HCT116 (cell line): ENCODE results near the gene GPC1. TPM values are rescaled to one million over a fixed set of nuclear protein-coding genes. Genes with fewer than 3 reads are reported as not detected.

Source experiments
- ATAC-seq: fragments of 200-7000 bp; cut with Tn5 transposase; 2 replicates; pipeline ENCODE4 v1.9.1; 2020; ENCODE audit warnings: mild to moderate bottlenecking, moderate library complexity
- BruUV-seq: library from RNA; stranded (reverse); fragments of 400-500 nt; replicated peaks from 2 replicates; lab custom pipeline; 2021; lab: Mats Ljungman, UMichigan
- CTCF ChIA-PET: fragments of 300-600 bp; sonication (Branson Sonifier 250); formaldehyde crosslinking; loops from one replicate; lab custom pipeline; 2021; ENCODE audit warnings: antibody characterized with exemption; lab: Charles Lee
- POLR2A ChIA-PET: fragments of 300-600, 350-600 bp; sonication (Branson Sonifier 250); formaldehyde crosslinking; loops from one replicate; lab custom pipeline; 2021; ENCODE audit warnings: antibody characterized with exemption; lab: Charles Lee
- RAD21 ChIA-PET, 2 experiments: fragments of 300-600 bp; sonication (Branson Sonifier 250); formaldehyde crosslinking; loops; one replicate each; lab custom pipeline; 2023; ENCODE audit warnings: low total read pairs in 2 of 2; ENCODE audit not compliant: uncharacterized antibody in 2 of 2, unreplicated experiment in 2 of 2, low non-redundant PET in 1 of 2; lab: Charles Lee
- DNase-seq: peaks from one replicate; pipeline ENCODE4 v3.0.0-alpha.2; 2010; ENCODE audit warnings: low read depth, low spot score
- H2AFZ ChIP-seq: fragments of 200-600 bp; shearing (Covaris generic), sonication (generic); 2 replicates; pipeline ENCODE4 v1.6.1; 2017; ENCODE audit warnings: low read depth, mixed run types, mixed read lengths, antibody characterized with exemption, low read length; ENCODE audit not compliant: poor library complexity, severe bottlenecking
- H3K27ac ChIP-seq: 2 replicates; pipeline ENCODE4 v1.5.1; 2012; ENCODE audit warnings: low read depth, low read length
- H3K27me3 ChIP-seq: fragments of 200-600 bp; sonication (generic); 2 replicates; pipeline ENCODE4 v1.6.1; 2016; ENCODE audit warnings: mixed run types, low read length, mixed read lengths; ENCODE audit not compliant: insufficient read depth
- H3K36me3 ChIP-seq, 2 experiments: fragments of 200-500 bp in 1 of 2; fragments of 200-600 bp in 1 of 2; sonication (Bioruptor generic) in 1 of 2; sonication (generic) in 1 of 2; 2 replicates each; pipeline versions ENCODE4 v1.5.1 to v1.6.1; 2014 to 2016; ENCODE audit warnings: low read length in 2 of 2, inconsistent platforms in 1 of 2, mixed read lengths in 1 of 2, mixed run types in 1 of 2; ENCODE audit not compliant: insufficient read depth in 2 of 2, control insufficient read depth in 1 of 2
- H3K4me1 ChIP-seq, 2 experiments: fragments of 200-600 bp in 1 of 2; sonication (generic) in 1 of 2; 2 replicates each; pipeline versions ENCODE4 v1.5.1 to v1.6.1; 2012 to 2017; ENCODE audit warnings: low read length in 2 of 2, inconsistent platforms in 1 of 2, mild to moderate bottlenecking in 1 of 2, mixed read lengths in 1 of 2, mixed run types in 1 of 2, moderate library complexity in 1 of 2; ENCODE audit not compliant: insufficient read depth in 2 of 2, control insufficient read depth in 1 of 2
- H3K4me2 ChIP-seq: fragments of 200-600 bp; sonication (generic); 2 replicates; pipeline ENCODE4 v1.6.1; 2017; ENCODE audit warnings: mixed run types, low read length, mixed read lengths
- H3K4me3 ChIP-seq, 2 experiments: fragments of 200-600 bp in 1 of 2; sonication (generic) in 1 of 2; replicated peaks in 1 of 2; 2 replicates each; pipeline ENCODE4 v1.5.1; 2011 to 2016; ENCODE audit warnings: low read length in 2 of 2, control low read depth in 1 of 2, low read depth in 1 of 2, mild to moderate bottlenecking in 1 of 2, mixed read lengths in 1 of 2, mixed run types in 1 of 2
- H3K79me2 ChIP-seq: fragments of 200-600 bp; sonication (generic); 2 replicates; pipeline ENCODE4 v1.6.1; 2017; ENCODE audit warnings: mild to moderate bottlenecking, mixed run types, low read length, moderate library complexity, mixed read lengths; ENCODE audit not compliant: insufficient read depth
- H3K9ac ChIP-seq: fragments of 200-600 bp; sonication (generic); 2 replicates; pipeline ENCODE4 v1.6.1; 2016; ENCODE audit warnings: low read length, mixed read lengths
- H3K9me2 ChIP-seq: fragments of 200-600 bp; sonication (generic), shearing (Covaris generic); 2 replicates; pipeline ENCODE4 v1.6.1; 2017; ENCODE audit warnings: mixed run types, mild to moderate bottlenecking, moderate library complexity; ENCODE audit not compliant: insufficient read depth
- H3K9me3 ChIP-seq, 2 experiments: fragments of 200-500 bp in 1 of 2; fragments of 200-600 bp in 1 of 2; sonication (Bioruptor generic) in 1 of 2; sonication (generic) in 1 of 2; 2 replicates each; pipeline ENCODE4 v1.6.1; 2014 to 2017; ENCODE audit warnings: low read length in 2 of 2, mixed read lengths in 2 of 2, inconsistent platforms in 1 of 2, low read depth in 1 of 2, mild to moderate bottlenecking in 1 of 2, mixed run types in 1 of 2, moderate library complexity in 1 of 2; ENCODE audit not compliant: control insufficient read depth in 1 of 2, insufficient read depth in 1 of 2
- H4K20me1 ChIP-seq: fragments of 200-600 bp; sonication (generic), shearing (Covaris generic); 2 replicates; pipeline ENCODE4 v1.6.1; 2017; ENCODE audit warnings: mixed run types, mild to moderate bottlenecking, moderate library complexity; ENCODE audit not compliant: insufficient read depth
- CEBPB ChIP-seq: IDR thresholded peaks from 2 replicates; pipeline ENCODE4 v1.6.1; 2012; ENCODE audit warnings: low read depth
- EGR1 ChIP-seq: IDR thresholded peaks from 2 replicates; pipeline ENCODE4 v1.6.1; 2012; ENCODE audit warnings: low read depth
- ELF1 ChIP-seq: IDR thresholded peaks from 2 replicates; pipeline ENCODE4 v1.6.1; 2012; ENCODE audit warnings: low read depth, borderline replicate concordance
- EZH2 ChIP-seq: fragments of 200-600 bp; sonication (generic); IDR thresholded peaks from 2 replicates; pipeline ENCODE4 v1.6.1; 2017; ENCODE audit warnings: antibody characterized with exemption, mixed run types
- EZH2phosphoT487 ChIP-seq: fragments of 200-600 bp; IDR thresholded peaks from 2 replicates; pipeline ENCODE4 v1.6.1; 2018; ENCODE audit warnings: antibody characterized with exemption, borderline replicate concordance
- FOSL1 ChIP-seq: IDR thresholded peaks from 2 replicates; pipeline ENCODE4 v1.6.1; 2012; ENCODE audit warnings: low read depth
- JUND ChIP-seq: IDR thresholded peaks from 2 replicates; pipeline ENCODE4 v1.6.1; 2012
- POLR2AphosphoS5 ChIP-seq: IDR thresholded peaks from 2 replicates; pipeline ENCODE4 v1.6.1; 2011; ENCODE audit warnings: mild to moderate bottlenecking, low read depth, low read length, moderate library complexity
- REST ChIP-seq: IDR thresholded peaks from 2 replicates; pipeline ENCODE4 v1.6.1; 2012; ENCODE audit warnings: low read depth
- SIN3A ChIP-seq: IDR thresholded peaks from 2 replicates; pipeline ENCODE4 v1.6.1; 2012; ENCODE audit warnings: low read depth
- SP1 ChIP-seq: IDR thresholded peaks from 2 replicates; pipeline ENCODE4 v1.6.1; 2012; ENCODE audit warnings: low read depth
- SRF ChIP-seq: IDR thresholded peaks from 2 replicates; pipeline ENCODE4 v1.6.1; 2012; ENCODE audit warnings: low read depth
- TCF7L2 ChIP-seq: IDR thresholded peaks from 2 replicates; pipeline ENCODE4 v1.7.0; 2011; ENCODE audit warnings: borderline replicate concordance, inconsistent platforms; ENCODE audit not compliant: insufficient read depth, insufficient read length; ENCODE audit errors: extremely low read depth
- ZFX ChIP-seq: fragments of 450-650 bp; IDR thresholded peaks from 2 replicates; pipeline ENCODE4 v1.6.1; 2017
- ZNF274 ChIP-seq: fragments of 200-500 bp; sonication (Bioruptor generic); IDR thresholded peaks from 2 replicates; pipeline ENCODE4 v1.6.1; 2014; ENCODE audit warnings: mild to moderate bottlenecking, low read depth, low read length, inconsistent platforms
- intact Hi-C: fragments of 100-400 bp; cut with micrococcal nuclease; formaldehyde crosslinking; loops from 2 replicates; pipeline ENCODE4 v1.10.0; 2022
- total RNA-seq: library from RNA; stranded (reverse); gene quantifications from one replicate; pipeline ENCODE4 v1.2.1, GENCODE V29; 2021; ENCODE audit not compliant: unreplicated experiment
- TF ChIP-seq, protein P1 (sequence below): IDR thresholded peaks from 2 replicates; pipeline ENCODE4 v1.6.1; 2011; ENCODE audit warnings: mild to moderate bottlenecking, low read length, moderate library complexity; ENCODE audit not compliant: insufficient replicate concordance; ENCODE audit errors: extremely low read depth
- TF ChIP-seq, protein P2 (sequence below): IDR thresholded peaks from 2 replicates; pipeline ENCODE4 v1.6.1; 2012

GPC1 gene
- total RNA-seq, 1 experiment from 2014 or later = 79.1 TPM

DNA sequence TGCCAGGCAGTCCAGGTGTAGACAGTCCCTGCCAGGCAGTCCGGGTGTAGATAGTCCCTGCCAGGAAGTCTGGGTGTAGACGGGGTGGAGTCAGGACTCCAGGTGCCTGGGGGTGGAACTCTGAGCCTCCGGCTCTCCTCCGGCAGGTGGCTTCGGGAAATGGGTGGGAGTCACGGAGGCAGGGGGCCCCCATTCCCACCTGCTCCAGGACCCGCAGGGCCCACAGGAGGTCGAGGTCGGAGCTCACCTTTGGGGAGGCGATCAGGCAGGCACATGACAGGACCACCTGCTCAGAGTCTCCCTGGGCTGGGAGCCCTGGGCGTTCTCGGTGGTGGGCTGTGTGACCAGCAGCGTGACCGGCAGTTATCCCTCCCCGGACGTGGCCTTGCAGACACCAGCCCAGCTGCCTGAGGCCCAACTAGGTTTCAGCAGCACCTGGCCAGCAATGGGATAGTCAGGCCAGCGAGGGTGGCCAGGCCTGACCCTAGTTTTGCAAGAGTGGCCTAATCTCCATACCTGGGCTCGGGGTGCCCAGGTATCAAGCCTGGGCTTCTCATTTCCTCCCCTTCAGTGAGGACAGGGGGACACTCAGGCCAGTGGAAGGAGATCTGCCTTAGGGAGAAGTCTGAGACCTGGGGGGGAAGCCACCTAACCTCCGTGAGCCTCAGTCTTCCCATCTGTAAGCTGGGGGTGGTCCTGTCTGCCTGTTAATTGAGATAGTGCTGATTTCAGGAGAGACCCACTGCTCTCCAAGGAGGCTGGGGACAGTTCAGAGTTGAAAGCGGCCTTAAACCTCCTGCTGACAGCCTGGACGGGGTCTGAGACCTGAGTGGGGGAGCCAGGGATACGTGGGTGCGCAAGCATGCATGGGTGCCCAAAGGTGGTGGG, 13.2 kb downstream of the GPC1 start:
- Histone ChIP-seq H3K4me1 (peaks cover 29 to 40% of the 10 kb centered on the region in 2 experiments), H3K27me3 (no peaks in the 10 kb centered on the region), H4K20me1 (no peaks in the 10 kb centered on the region), H3K79me2 (peaks cover 76% of the 10 kb centered on the region), H3K4me3 (no peak overlapping the region), H2AFZ (no peak overlapping the region), H3K9me2 (no peaks in the 10 kb centered on the region), H3K36me3 (no peaks in the 10 kb centered on the region), H3K4me2 (no peak overlapping the region), H3K27ac (no peak overlapping the region; the same call in 1 of the 2 replicates), H3K9me3 (no peaks in the 10 kb centered on the region), H3K9ac (no peak overlapping the region)
- no peak for ATAC-seq
- RAD21 ChIA-PET = no interaction called here
- DNase-seq = no peak
- CTCF ChIA-PET = no interaction called here
- intact Hi-C loops = no loop called here
- no peak for TF ChIP-seq TCF7L2
- TF ChIP-seq, protein P1, sequence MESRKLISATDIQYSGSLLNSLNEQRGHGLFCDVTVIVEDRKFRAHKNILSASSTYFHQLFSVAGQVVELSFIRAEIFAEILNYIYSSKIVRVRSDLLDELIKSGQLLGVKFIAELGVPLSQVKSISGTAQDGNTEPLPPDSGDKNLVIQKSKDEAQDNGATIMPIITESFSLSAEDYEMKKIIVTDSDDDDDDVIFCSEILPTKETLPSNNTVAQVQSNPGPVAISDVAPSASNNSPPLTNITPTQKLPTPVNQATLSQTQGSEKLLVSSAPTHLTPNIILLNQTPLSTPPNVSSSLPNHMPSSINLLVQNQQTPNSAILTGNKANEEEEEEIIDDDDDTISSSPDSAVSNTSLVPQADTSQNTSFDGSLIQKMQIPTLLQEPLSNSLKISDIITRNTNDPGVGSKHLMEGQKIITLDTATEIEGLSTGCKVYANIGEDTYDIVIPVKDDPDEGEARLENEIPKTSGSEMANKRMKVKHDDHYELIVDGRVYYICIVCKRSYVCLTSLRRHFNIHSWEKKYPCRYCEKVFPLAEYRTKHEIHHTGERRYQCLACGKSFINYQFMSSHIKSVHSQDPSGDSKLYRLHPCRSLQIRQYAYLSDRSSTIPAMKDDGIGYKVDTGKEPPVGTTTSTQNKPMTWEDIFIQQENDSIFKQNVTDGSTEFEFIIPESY = no peak
- TF ChIP-seq ELF1 = no peak
- no peak for TF ChIP-seq EGR1
- no peak for TF ChIP-seq ZFX
- TF ChIP-seq REST = no peak
- TF ChIP-seq, protein P2, sequence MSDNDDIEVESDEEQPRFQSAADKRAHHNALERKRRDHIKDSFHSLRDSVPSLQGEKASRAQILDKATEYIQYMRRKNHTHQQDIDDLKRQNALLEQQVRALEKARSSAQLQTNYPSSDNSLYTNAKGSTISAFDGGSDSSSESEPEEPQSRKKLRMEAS = no peak
- TF ChIP-seq POLR2AphosphoS5 = no peak
- no peak for TF ChIP-seq EZH2phosphoT487
- no peak for TF ChIP-seq CEBPB
- no peak for TF ChIP-seq FOSL1
- no peak for TF ChIP-seq JUND
- TF ChIP-seq EZH2 = no peak
- TF ChIP-seq SP1 = no peak
- no peak for TF ChIP-seq SIN3A
- TF ChIP-seq SRF = no peak
- no peak for TF ChIP-seq ZNF274
- BruUV-seq = no TSS peak
- POLR2A ChIA-PET = no interaction called here
